Astrocyte of the cerebellum (primary cell): Measurements from ENCODE around the gene PNKD.

Experiments
- DNase-seq: peaks from one replicate; pipeline ENCODE4 v3.0.0-alpha.2; 2011; ENCODE audit warnings: low read depth
- H3K4me3 ChIP-seq: 2 replicates; pipeline ENCODE4 v1.5.1; 2011; ENCODE audit warnings: mild to moderate bottlenecking, low read depth, low read length, moderate library complexity
- in situ Hi-C: cut with HindIII; loops from 2 replicates; pipeline ENCODE4 v1.10.0; 2017; ENCODE audit warnings: low sequenced_read_pairs
- TF ChIP-seq, protein P1 (sequence below): IDR thresholded peaks from 2 replicates; pipeline ENCODE4 v1.5.1; 2012; ENCODE audit warnings: low read length, low read depth, moderate library complexity, mild to moderate bottlenecking; ENCODE audit errors: missing control alignments

PNKD gene

DNA sequence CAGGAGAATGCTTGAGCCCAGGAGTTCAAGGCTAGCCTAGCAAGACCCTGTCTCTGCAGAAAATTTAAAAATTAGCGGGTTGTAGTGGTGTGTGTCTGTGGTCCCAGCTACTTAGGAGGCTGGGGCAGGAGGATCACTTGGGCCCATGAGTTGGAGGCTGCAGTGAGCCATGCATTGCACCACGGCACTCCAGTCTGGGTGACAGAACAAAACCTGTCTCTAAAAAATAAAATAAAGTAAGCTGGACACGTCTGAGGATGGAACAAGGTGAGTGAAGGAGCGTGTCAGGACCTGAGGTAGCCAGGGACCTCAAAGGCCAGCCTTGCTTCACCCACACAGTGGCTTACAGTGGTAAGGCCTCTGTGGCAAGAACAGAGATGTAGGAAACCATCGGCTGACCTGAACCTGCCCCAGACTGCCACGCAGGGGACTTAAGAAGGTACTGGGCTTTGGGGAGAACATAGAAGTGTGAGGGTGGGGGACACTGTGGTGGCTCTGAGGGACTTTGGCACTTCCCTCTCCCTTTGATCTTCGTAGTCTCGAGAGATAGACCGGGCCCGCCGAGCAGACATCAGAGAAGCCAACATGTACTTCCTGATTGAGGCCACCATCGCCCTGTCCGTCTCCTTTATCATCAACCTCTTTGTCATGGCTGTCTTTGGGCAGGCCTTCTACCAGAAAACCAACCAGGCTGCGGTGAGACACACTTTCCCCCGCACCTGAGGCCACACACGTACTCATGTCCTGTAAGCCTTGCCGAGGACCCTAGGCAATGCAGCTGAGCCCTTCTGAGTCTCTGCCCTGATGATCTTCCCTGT, 119.2 kb downstream of the PNKD start:
- no peak for DNase-seq
- in situ Hi-C loops, result no loop called here

DNA sequence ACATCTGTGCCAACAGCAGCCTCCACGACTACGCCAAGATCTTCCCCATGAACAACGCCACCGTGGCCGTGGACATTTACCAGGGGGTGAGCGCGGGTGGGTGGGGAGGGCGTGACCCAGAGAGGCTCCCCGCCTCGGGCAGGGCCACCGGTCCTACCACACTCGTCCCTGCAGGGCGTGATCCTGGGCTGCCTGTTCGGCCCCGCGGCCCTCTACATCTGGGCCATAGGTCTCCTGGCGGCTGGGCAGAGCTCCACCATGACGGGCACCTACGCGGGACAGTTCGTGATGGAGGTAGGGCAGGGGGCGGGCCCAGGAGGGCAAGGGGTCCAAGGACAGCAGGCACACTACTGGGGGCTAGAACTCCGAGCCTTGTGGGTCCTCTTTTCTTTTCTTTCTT, 120.9 kb downstream of the PNKD start:
- TF ChIP-seq, protein P1, sequence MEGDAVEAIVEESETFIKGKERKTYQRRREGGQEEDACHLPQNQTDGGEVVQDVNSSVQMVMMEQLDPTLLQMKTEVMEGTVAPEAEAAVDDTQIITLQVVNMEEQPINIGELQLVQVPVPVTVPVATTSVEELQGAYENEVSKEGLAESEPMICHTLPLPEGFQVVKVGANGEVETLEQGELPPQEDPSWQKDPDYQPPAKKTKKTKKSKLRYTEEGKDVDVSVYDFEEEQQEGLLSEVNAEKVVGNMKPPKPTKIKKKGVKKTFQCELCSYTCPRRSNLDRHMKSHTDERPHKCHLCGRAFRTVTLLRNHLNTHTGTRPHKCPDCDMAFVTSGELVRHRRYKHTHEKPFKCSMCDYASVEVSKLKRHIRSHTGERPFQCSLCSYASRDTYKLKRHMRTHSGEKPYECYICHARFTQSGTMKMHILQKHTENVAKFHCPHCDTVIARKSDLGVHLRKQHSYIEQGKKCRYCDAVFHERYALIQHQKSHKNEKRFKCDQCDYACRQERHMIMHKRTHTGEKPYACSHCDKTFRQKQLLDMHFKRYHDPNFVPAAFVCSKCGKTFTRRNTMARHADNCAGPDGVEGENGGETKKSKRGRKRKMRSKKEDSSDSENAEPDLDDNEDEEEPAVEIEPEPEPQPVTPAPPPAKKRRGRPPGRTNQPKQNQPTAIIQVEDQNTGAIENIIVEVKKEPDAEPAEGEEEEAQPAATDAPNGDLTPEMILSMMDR, result no peak
- H3K4me3 ChIP-seq, result no peak overlapping the region
- no peak for DNase-seq
- in situ Hi-C loops, result no loop called here

More for the DNA sequence above, 119.2 kb downstream of the PNKD start:
- H3K4me3 ChIP-seq, result no peak overlapping the region
- TF ChIP-seq, protein P1, result no peak

DNA sequence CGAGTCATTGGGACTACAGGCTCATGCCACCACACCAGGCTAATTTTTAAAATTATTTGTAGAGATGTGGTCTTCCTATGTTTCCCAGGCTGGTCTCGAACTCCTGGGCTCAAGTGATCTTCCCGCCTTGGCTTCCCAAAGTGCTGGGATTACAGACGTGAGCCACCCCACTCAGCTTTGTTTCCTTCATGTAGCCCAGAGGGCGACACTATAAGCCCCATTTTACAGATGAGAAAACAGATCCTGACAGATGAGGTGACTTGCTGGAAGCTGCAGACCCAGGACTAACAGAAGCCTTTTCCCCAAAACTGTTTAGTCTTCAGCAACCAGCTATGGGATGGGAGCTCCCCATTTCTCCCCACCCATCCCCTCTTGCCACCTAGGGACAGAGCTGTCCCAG, 122.1 kb downstream of the PNKD start:
- DNase-seq, result no peak
- in situ Hi-C loops, result no loop called here
- no peak overlapping the region for H3K4me3 ChIP-seq
- TF ChIP-seq, protein P1, result no peak

DNA sequence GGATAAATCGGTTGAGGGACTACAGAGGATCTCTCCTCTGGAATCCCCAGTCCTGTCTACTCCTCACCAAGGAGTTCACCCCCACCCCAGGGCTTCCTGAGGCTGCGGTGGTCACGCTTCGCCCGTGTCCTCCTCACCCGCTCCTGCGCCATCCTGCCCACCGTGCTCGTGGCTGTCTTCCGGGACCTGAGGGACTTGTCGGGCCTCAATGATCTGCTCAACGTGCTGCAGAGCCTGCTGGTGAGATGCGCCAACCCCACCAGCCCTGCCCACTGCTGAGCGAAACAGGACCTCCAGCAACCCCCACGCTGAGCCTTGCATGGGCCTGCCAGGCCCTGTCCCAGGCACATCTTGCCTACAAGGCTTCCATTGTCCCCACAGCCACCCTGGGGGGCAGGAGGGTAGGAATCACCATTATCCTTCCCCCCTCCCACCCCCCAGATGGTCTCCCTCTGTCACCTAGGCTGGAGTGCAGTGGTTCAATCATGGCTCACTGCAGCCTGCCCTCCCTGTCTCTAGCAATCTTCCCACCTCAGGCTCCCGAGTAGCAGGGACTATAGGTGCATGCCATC, 122.7 kb downstream of the PNKD start:
- DNase-seq, result no peak
- TF ChIP-seq, protein P1, result no peak
- in situ Hi-C loops, result no loop called here
- no peak overlapping the region for H3K4me3 ChIP-seq

DNA sequence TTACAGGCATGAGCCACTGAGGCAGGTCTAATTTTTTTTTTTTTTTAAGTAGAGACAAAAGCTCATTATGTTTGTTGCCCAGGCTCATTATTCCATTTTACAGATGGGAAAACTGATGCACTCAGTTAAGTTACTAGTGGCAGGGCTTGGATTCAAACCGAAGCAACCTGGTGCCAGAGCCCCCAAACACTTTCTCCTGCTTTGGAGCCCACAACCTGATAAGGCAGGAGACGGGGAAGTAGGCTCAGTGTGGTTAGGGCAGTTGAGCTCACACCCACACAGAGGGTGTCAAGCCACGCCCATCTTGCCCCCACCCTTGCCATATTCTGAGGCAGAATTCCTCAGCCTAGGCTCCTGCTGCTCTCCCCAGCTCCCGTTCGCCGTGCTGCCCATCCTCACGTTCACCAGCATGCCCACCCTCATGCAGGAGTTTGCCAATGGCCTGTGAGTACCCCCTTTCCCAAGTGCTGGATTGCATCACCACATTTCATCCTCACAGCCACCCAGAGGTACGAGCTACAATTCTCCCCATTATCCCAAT, 123.5 kb downstream of the PNKD start:
- no peak for DNase-seq
- in situ Hi-C loops, result no loop called here
- TF ChIP-seq, protein P1, result no peak
- no peak overlapping the region for H3K4me3 ChIP-seq

DNA sequence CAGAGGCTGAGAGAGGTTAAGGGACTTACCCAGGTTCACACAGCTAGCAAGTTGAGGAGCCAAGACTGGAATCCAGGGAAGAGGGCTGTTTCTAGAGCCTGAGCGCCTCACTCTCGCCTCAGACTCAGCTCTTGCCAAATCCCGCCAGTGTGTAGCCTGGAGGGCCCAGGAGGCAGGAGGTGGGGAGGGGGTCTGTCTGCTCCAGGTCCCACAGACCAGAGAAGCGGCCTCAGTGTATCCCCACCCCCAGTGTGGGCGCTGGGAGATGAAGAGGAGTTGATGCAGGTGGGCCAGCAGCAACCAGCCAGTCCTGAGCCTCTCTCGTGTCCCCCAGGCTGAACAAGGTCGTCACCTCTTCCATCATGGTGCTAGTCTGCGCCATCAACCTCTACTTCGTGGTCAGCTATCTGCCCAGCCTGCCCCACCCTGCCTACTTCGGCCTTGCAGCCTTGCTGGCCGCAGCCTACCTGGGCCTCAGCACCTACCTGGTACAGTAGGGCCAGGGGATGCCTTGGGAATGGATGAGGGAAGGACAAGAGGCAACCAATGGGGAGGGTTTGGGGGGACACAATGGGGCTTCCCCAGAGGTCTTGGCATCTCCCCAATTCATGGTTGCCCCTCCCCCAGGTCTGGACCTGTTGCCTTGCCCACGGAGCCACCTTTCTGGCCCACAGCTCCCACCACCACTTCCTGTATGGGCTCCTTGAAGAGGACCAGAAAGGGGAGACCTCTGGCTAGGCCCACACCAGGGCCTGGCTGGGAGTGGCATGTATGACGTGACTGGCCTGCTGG, 124.2 kb downstream of the PNKD start:
- TF ChIP-seq, protein P1, result no peak
- in situ Hi-C loops, result no loop called here
- no peak for DNase-seq
- H3K4me3 ChIP-seq, result no peak overlapping the region
